ENCODE measurements around the gene AHNAK2. TPM values are rescaled to one million over a fixed set of nuclear protein-coding genes. Genes with fewer than 3 reads are reported as not detected.

Gene AHNAK2
- total and polyA plus RNA-seq, 3 donors from 2014 or later: 10.8 to 15.1 (median 12.8) TPM

DNA sequence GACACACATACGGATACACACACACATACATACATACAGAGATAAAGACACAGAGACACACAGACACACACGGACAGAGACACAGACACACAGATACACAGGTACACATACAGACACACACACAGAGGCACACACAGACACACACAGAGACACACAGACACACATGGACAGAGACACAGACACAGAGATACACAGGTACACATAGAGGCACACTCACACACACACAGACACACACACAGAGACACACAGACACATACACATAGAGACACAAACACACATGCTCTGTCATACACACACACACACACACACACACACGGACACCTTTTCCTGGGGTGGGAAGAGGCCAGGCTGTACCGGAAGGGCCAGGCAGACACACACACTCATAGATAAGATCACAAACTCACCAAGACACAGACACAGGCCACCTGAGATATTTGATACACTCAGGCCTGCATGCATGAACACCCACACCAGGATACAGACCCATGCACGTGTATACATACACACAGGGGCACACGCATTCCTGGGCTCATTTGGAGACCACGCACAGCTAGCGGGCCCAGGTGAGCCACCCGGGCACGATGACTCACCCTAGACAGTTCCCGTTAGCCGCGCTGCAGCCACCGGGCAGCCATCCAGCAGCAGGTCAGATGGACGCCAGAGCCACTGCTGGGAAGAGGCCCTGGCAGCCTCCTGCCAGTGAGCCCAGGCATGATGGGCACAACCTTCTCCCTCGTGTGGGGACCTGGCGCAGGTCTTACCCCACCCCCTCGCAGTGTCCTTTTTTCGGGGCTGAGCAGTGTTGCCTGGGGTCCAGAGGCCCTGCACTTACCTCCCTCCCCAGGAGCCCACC is 1.8 kb upstream of the AHNAK2 start:
- no peaks in the 10 kb centered on the region for H3K9me3 ChIP-seq
- no peaks in the 10 kb centered on the region for H3K27me3 ChIP-seq
- peaks cover 5% of the 10 kb centered on the region for H3K4me1 ChIP-seq
- intact Hi-C loops (cut with DNase I; ENCODE audit: low total_unique reads): loop anchor here (10.0 kb wide), 1 partner anchor 45 kb away; the partner anchor contains the start of gene CDCA4
- H3K4me3 ChIP-seq: no peak overlapping the region
- H3K36me3 ChIP-seq (ENCODE audit: low read depth, missing control alignments): no peaks in the 10 kb centered on the region
- no peak overlapping the region for H3K27ac ChIP-seq
- DNase-seq: peak; percentile 62
- no peak for TF ChIP-seq POLR2A (IDR thresholded peaks at IDR 0.05)
- TF ChIP-seq, protein P1, sequence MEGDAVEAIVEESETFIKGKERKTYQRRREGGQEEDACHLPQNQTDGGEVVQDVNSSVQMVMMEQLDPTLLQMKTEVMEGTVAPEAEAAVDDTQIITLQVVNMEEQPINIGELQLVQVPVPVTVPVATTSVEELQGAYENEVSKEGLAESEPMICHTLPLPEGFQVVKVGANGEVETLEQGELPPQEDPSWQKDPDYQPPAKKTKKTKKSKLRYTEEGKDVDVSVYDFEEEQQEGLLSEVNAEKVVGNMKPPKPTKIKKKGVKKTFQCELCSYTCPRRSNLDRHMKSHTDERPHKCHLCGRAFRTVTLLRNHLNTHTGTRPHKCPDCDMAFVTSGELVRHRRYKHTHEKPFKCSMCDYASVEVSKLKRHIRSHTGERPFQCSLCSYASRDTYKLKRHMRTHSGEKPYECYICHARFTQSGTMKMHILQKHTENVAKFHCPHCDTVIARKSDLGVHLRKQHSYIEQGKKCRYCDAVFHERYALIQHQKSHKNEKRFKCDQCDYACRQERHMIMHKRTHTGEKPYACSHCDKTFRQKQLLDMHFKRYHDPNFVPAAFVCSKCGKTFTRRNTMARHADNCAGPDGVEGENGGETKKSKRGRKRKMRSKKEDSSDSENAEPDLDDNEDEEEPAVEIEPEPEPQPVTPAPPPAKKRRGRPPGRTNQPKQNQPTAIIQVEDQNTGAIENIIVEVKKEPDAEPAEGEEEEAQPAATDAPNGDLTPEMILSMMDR (IDR thresholded peaks at IDR 0.05): no peak
- WGBS, 2 donors: 62 to 66% methylated on average over 17 to 19 of the region's 19 CpGs

DNA sequence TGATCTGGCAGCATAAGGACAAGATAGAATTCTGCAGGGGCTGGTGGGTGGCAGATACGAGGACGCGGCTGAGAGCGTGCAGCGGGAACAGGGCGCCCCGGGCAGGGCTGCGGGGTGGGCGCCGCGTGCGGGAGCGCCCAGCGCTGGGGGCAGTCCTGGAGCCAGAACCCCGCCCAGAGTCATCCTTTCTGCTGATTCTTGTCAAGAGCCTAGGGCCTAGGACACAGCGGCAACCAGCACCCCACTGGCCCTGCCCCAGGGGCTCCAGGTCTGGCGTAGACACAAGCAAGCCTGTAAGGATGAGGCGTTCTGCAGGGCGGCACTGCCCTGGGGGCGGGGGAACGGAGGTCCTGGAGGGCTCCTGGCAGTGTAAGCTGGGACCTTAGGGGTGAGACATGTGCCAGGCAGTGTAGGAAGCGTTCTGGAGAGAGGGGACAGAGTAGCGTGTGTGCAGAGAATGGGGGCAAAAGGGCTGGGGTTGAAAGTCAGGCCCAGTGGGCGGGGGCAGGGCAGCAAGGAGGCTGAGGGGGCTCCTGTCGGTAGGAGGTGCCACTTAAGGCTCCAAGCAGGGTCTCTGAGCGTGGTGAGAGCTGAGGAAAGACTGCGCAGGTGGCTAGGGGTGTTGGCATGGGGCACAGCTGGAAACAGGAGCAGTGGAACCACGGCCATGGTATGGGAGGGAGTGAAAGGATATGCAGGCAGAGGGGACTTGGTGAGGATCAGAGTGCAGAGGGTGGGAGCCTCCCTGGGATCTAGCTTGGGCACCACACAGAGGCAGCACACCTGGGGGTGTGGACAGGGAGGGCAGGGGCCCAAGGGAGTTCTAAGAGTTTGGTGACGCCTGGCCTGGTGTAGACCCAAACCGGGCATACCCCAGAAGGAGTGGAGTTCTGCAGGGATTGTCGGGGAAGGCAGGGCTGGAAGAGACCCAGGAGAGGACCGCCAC is 845 bp upstream of the AHNAK2 start:
- Histone ChIP-seq H3K4me1 (peaks cover 8% of the 10 kb centered on the region), H3K27ac (no peak overlapping the region), H3K4me3 (peak overlapping the region; percentile 36 to 50), H3K9me3 (no peaks in the 10 kb centered on the region), H3K36me3 (ENCODE audit: low read depth, missing control alignments) (no peaks in the 10 kb centered on the region), H3K27me3 (no peaks in the 10 kb centered on the region)
- no peak for DNase-seq
- WGBS, 2 donors: 57 to 67% methylated on average over 17 to 32 of the region's 32 CpGs
- intact Hi-C loops (cut with DNase I; ENCODE audit: low total_unique reads): loop anchor here (10.0 kb wide), 1 partner anchor 46 kb away; the partner anchor contains the start of gene CDCA4
- no peak for TF ChIP-seq POLR2A (IDR thresholded peaks at IDR 0.05)
- TF ChIP-seq, protein P1 (IDR thresholded peaks at IDR 0.05): no peak

DNA sequence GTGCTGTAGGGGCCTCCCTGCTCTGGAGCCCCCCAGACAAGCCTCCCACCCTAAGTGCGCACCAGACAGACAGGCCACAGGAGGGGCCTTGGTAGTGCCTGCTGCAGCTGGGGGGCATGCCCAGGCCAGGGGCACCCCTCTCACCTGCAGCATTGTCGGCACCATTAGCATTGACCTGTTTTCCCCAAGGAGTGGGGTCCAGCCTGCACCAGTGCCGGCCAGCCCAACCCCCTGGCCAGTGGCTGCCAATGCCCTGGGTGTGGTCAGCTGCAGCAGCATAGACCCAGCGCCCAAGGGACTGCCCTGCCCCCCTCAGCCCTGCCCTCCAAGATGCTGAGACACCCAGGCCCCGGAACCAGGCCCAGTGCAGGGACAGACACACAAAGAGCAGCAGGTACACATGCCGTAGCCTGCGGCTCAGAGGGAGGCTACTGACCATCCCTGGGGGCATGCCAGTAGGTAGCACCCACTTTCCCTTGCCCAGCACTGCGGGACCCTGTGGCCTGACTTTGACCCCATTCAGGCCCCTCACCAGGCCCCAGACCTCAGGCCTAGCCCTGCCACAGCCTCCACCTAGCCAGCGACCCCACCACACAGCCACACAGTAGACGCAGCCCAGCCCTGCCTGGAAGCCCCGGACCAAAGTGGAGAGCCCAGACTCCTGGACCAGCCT is 1.0 kb downstream of the AHNAK2 start:
- H3K27ac ChIP-seq: no peak overlapping the region
- H3K27me3 ChIP-seq: no peaks in the 10 kb centered on the region
- peak overlapping the region in 1 of 2 donors; percentile 47 for H3K4me3 ChIP-seq
- TF ChIP-seq, protein P1 (IDR thresholded peaks at IDR 0.05): no peak
- TF ChIP-seq POLR2A (IDR thresholded peaks at IDR 0.05): no peak
- no peak for DNase-seq
- no peaks in the 10 kb centered on the region for H3K9me3 ChIP-seq
- intact Hi-C loops (cut with DNase I; ENCODE audit: low total_unique reads): loop anchor here (10.0 kb wide), 1 partner anchor 48 kb away; the partner anchor contains the start of gene CDCA4
- 60 to 66% methylated on average over 7 to 11 of the region's 11 CpGs for WGBS, 2 donors
- peaks cover 16% of the 10 kb centered on the region for H3K4me1 ChIP-seq
- H3K36me3 ChIP-seq (ENCODE audit: low read depth, missing control alignments): no peaks in the 10 kb centered on the region

DNA sequence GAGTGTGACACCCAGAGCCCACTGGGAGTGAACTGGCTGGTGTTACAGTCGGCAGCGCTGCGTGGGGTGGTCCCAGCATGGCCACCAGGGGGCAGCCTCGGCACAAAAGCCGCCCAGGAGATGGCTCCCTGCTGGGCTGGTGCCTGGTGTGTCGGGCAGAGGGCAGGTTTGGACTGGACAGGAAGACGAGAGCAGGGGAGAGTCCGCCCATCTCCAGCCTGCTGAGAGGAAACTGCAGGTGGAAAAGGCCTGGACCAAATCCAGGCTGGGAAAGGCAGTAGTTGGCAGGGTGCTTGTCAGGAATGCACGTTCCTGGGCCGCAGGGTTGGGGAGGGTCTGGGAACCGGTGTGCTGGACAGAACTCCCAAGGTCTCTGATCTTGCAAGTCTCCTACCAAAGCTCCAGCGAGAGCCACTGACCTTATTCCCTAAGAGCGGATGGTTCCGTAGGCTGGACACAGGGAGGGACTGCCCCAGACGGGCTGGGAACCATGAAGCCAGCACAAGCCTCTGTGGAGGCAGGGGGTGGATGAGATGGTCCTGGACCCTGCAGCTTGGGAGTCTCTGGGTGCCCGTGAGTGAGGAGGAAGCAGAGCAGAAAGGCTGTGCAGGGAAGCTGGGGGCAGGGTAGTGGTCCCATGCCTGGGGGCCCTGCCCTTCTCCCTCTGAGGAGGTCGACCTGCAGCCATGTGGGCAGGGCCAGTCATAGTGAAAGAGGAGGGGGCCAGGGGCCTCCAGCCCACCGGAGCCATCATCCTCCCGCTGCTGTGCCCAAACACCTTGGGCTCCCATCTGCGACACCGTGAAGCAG is 1.8 kb downstream of the AHNAK2 start:
- intact Hi-C loops (cut with DNase I; ENCODE audit: low total_unique reads): loop anchor here (10.0 kb wide), 1 partner anchor 48 kb away; the partner anchor contains the start of gene CDCA4
- H3K27ac ChIP-seq: no peak overlapping the region
- 52 to 54% methylated on average over 3 to 21 of the region's 21 CpGs for WGBS, 2 donors
- no peaks in the 10 kb centered on the region for H3K36me3 ChIP-seq (ENCODE audit: low read depth, missing control alignments)
- no peaks in the 10 kb centered on the region for H3K9me3 ChIP-seq
- H3K4me1 ChIP-seq: peaks cover 16% of the 10 kb centered on the region
- TF ChIP-seq, protein P1 (IDR thresholded peaks at IDR 0.05): peak; percentile 80 to 89 (median 87)
- TF ChIP-seq POLR2A (IDR thresholded peaks at IDR 0.05): no peak
- no peak overlapping the region for H3K4me3 ChIP-seq
- no peaks in the 10 kb centered on the region for H3K27me3 ChIP-seq
- DNase-seq: peak; percentile 86

Data from testis (tissue), 3 donors.